Keratinocyte (primary cell): ENCODE results near the gene STK38. TPM values are rescaled to one million over a fixed set of nuclear protein-coding genes. Genes with fewer than 3 reads are reported as not detected.
A peak's percentile ranks its signal among the peaks of the same experiment; 100 is the strongest.

ENCODE experiments used
- DNase-seq: peaks from one replicate; pipeline ENCODE4 v3.0.0-alpha.2; 2011; ENCODE audit warnings: low read depth, missing footprints, low spot score
- FAIRE-seq: peaks from 2 replicates; lab custom pipeline; 2011; peaks lifted over from hg19 to GRCh38; lab: Jason Lieb, UNC
- H2AFZ ChIP-seq: 2 replicates; pipeline ENCODE4 v1.6.0; 2012; ENCODE audit warnings: low read length, control low read depth, inconsistent platforms; ENCODE audit not compliant: control insufficient read depth
- H3K27ac ChIP-seq: 2 replicates; pipeline ENCODE4 v1.5.1; 2011; ENCODE audit warnings: low read length; ENCODE audit not compliant: control insufficient read depth, insufficient read depth
- H3K27me3 ChIP-seq: 3 replicates; pipeline ENCODE4 v1.6.0; 2011; ENCODE audit warnings: low read length; ENCODE audit not compliant: control insufficient read depth, insufficient read depth; ENCODE audit errors: extremely low read depth
- H3K36me3 ChIP-seq, 2 experiments: 2 replicates in 1 of 2; 3 replicates in 1 of 2; pipeline ENCODE4 v1.5.1; 2011; ENCODE audit warnings: low read length in 2 of 2, mild to moderate bottlenecking in 1 of 2; ENCODE audit not compliant: control insufficient read depth in 2 of 2, insufficient read depth in 2 of 2; ENCODE audit errors: extremely low read depth in 1 of 2
- H3K4me1 ChIP-seq: 3 replicates; pipeline ENCODE4 v1.5.1; 2011; ENCODE audit warnings: low read length; ENCODE audit not compliant: control insufficient read depth, insufficient read depth; ENCODE audit errors: extremely low read depth
- H3K4me2 ChIP-seq: 3 replicates; pipeline ENCODE4 v1.6.0; 2011; ENCODE audit warnings: low read depth, low read length; ENCODE audit not compliant: control insufficient read depth, insufficient read depth; ENCODE audit errors: extremely low read depth
- H3K4me3 ChIP-seq, 3 experiments: fragments of 200-600 bp in 1 of 3; sonication (generic) in 1 of 3; 2 replicates in 2 of 3; 3 replicates in 1 of 3; pipeline ENCODE4 v1.5.1; 2011 to 2016; ENCODE audit warnings: low read length in 3 of 3, mild to moderate bottlenecking in 3 of 3, control low read depth in 2 of 3, inconsistent platforms in 1 of 3, low read depth in 1 of 3, mixed read lengths in 1 of 3, mixed run types in 1 of 3, moderate library complexity in 1 of 3; ENCODE audit not compliant: control insufficient read depth in 2 of 3, insufficient read depth in 2 of 3; ENCODE audit errors: extremely low read depth in 1 of 3
- H3K79me2 ChIP-seq: 2 replicates; pipeline ENCODE4 v1.6.0; 2012; ENCODE audit warnings: low read length; ENCODE audit not compliant: control insufficient read depth, insufficient read depth
- H3K9ac ChIP-seq: 3 replicates; pipeline ENCODE4 v1.6.0; 2011; ENCODE audit warnings: low read length; ENCODE audit not compliant: control insufficient read depth, insufficient read depth; ENCODE audit errors: extremely low read depth
- H3K9me1 ChIP-seq: 3 replicates; pipeline ENCODE4 v1.6.0; 2011; ENCODE audit warnings: low read length; ENCODE audit not compliant: control insufficient read depth, insufficient read depth; ENCODE audit errors: extremely low read depth
- H3K9me3 ChIP-seq: 2 replicates; pipeline ENCODE4 v1.5.1; 2012; ENCODE audit warnings: low read depth, low read length; ENCODE audit not compliant: control insufficient read depth
- H4K20me1 ChIP-seq: 3 replicates; pipeline ENCODE4 v1.6.0; 2011; ENCODE audit warnings: low read length; ENCODE audit not compliant: control insufficient read depth, insufficient read depth; ENCODE audit errors: extremely low read depth
- CTCF ChIP-seq, 3 experiments: IDR thresholded peaks in 1 of 3; conservative IDR thresholded peaks in 1 of 3; optimal IDR thresholded peaks in 1 of 3; 2 replicates in 2 of 3; 3 replicates in 1 of 3; pipeline versions ENCODE3 to v1.5.1; 2011; ENCODE audit warnings: low read length in 3 of 3, mild to moderate bottlenecking in 3 of 3, moderate library complexity in 2 of 3, control low read depth in 1 of 3, inconsistent platforms in 1 of 3; ENCODE audit not compliant: insufficient read depth in 2 of 3; ENCODE audit errors: extremely low read depth in 1 of 3
- EZH2 ChIP-seq: IDR thresholded peaks from one replicate; pipeline ENCODE4 v1.6.1; 2012; ENCODE audit warnings: inconsistent platforms, mild to moderate bottlenecking, low read length, moderate library complexity
- dilution Hi-C: fragments of 300-500 bp; cut with MboI; formaldehyde crosslinking; loops from one replicate; pipeline ENCODE4 v1.7.0; 2020; ENCODE audit warnings: low sequenced_read_pairs; ENCODE audit not compliant: extremely low pct_ligation_motif_present
- polyA plus RNA-seq, 5 experiments: library from polyadenylated mRNA; depleted of rRNA in 3 of 5; stranded (reverse) in 3 of 5; stranded (forward) in 1 of 5; unstranded in 1 of 5; fragments of >200 nt; gene quantifications; 1 replicate in 1 of 5; 2 replicates in 3 of 5; 3 replicates in 1 of 5; pipeline versions ENCODE4 v1.2.1 to v1.2.3, GENCODE V29; 2011 to 2012; ENCODE audit warnings: missing spikeins in 2 of 5, low read depth in 1 of 5, low replicate concordance in 1 of 5

The STK38 gene
- polyA plus RNA-seq, 1 donor (not counting 4 experiments of a cell fraction or from before 2014, with no cell fraction given) = 24.4 TPM

GRCh38 chr6:36548401-36548743 is 1.1 kb upstream of the STK38 start:
- dilution Hi-C loops = no loop called here
- FAIRE-seq (no peak), DNase-seq (no peak)
- Histone ChIP-seq H4K20me1 (no peaks in the 10 kb centered on the region), H3K9me1 (no peaks in the 10 kb centered on the region), H3K9ac (no peak overlapping the region), H3K4me2 (no peak overlapping the region), H3K27me3 (no peaks in the 10 kb centered on the region), H3K9me3 (no peaks in the 10 kb centered on the region), H3K36me3 (no peaks in the 10 kb centered on the region), H3K4me3 (no peak overlapping the region), H2AFZ (no peak overlapping the region), H3K79me2 (peaks cover 35% of the 10 kb centered on the region), H3K27ac (no peak overlapping the region), H3K4me1 (peaks cover 18% of the 10 kb centered on the region)
- no peak for TF ChIP-seq EZH2
- TF ChIP-seq CTCF (optimal IDR thresholded peaks at IDR 0.05 in 1 of 3, IDR thresholded peaks at IDR 0.05 in 1 of 3, conservative IDR thresholded peaks at IDR 0.05 in 1 of 3; ENCODE audit: extremely low read depth in 1 of 3, insufficient read depth in 2 of 3, low read length in 3 of 3) = no peak

DNA sequence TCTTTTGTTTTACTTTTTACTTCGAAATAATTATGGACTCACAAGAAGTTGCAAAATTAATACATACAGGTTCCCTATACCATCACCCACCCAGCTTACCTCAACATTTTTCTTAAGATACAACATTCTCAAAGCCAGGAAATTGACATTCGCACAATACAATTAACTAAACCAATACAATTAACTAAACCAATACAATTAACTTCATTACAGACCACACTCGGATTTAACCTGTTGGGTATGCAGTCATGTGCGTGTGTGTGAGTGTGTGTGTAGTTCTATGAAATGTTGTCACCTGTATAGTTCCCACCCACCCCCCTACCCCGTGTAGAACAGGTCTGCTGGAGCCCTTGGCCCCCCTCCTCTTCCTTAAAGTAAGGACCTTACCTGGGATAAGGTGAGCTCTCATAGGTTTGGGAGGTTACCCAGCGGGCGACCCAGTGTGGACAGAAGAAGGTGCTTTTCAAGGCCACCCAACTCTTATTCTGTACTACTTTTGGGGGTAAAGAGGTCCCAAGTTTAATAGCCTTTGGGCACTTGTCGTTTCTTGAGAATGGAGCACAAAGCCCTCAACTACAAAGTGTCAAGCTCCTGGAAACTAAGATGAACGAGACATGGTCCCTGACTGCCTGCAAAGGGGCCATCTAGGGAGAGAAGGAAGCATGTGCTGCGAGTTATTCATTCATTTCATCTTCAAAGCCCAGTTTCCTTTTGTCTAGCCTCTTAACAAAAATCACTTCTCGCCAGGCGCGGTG is 544 bp upstream of the STK38 start:
- Histone ChIP-seq H2AFZ (peak overlapping the region; percentile 44), H3K27ac (peak overlapping the region; percentile 29), H3K79me2 (peaks cover 38% of the 10 kb centered on the region), H3K36me3 (no peaks in the 10 kb centered on the region), H3K4me2 (peak overlapping the region; percentile 58), H3K9me1 (no peaks in the 10 kb centered on the region), H3K4me1 (peaks cover 18% of the 10 kb centered on the region), H3K4me3 (peak overlapping the region in 1 of 3 experiments; percentile 31), H4K20me1 (no peaks in the 10 kb centered on the region), H3K27me3 (no peaks in the 10 kb centered on the region), H3K9ac (peak overlapping the region; percentile 92), H3K9me3 (no peaks in the 10 kb centered on the region)
- dilution Hi-C loops = no loop called here
- TF ChIP-seq EZH2 = no peak
- no peak for TF ChIP-seq CTCF (optimal IDR thresholded peaks at IDR 0.05 in 1 of 3, IDR thresholded peaks at IDR 0.05 in 1 of 3, conservative IDR thresholded peaks at IDR 0.05 in 1 of 3; ENCODE audit: extremely low read depth in 1 of 3, insufficient read depth in 2 of 3, low read length in 3 of 3)
- FAIRE-seq = no peak
- no peak for DNase-seq
